IMR-90 (cell line): Measurements from ENCODE around the gene RANBP2. TPM values are rescaled to one million over a fixed set of nuclear protein-coding genes. Genes with fewer than 3 reads are reported as not detected.
"Not testable (repeated sequence)": the region's sequence is repeated elsewhere in the genome, so short reads cannot be mapped to it uniquely, and the experiment has no call there.

Experiments used
- ATAC-seq: fragments of 200-7000 bp; cut with Tn5 transposase; 2 replicates; pipeline ENCODE4 v1.9.1; 2020; ENCODE audit warnings: low read depth, mild to moderate bottlenecking, moderate library complexity
- BruUV-seq: library from RNA; stranded (reverse); fragments of 400-500 nt; replicated peaks from 2 replicates; lab custom pipeline; 2021; lab: Mats Ljungman, UMichigan
- CTCF ChIA-PET: fragments of 300-600 bp; formaldehyde crosslinking; extraction: SDS; loops from one replicate; lab custom pipeline; 2021; ENCODE audit warnings: antibody characterized with exemption; lab: Yijun Ruan, JAX
- POLR2A ChIA-PET: fragments of 300-600 bp; sonication (Branson Sonifier 250); formaldehyde crosslinking; loops from one replicate; lab custom pipeline; 2022; ENCODE audit warnings: antibody characterized with exemption; ENCODE audit not compliant: unreplicated experiment; lab: Charles Lee
- DNase-seq: peaks from one replicate; pipeline ENCODE4 v3.0.0; 2013
- H2AFZ ChIP-seq: replicated peaks from 2 replicates; pipeline ENCODE3; 2013; ENCODE audit warnings: low read length, mild to moderate bottlenecking; ENCODE audit not compliant: poor library complexity
- H2AK5ac ChIP-seq: 2 replicates; pipeline ENCODE4 v1.6.1; 2013; ENCODE audit warnings: low read depth, low read length, inconsistent platforms
- H2AK9ac ChIP-seq: replicated peaks from 2 replicates; pipeline ENCODE3; 2013; ENCODE audit warnings: mild to moderate bottlenecking, low read depth, low read length, moderate library complexity; ENCODE audit not compliant: poor library complexity
- H2BK120ac ChIP-seq: 2 replicates; pipeline ENCODE4 v1.6.1; 2013; ENCODE audit warnings: low read depth, low read length, inconsistent platforms
- H2BK15ac ChIP-seq: 3 replicates; pipeline ENCODE4 v1.6.1; 2013; ENCODE audit warnings: low read depth, low read length, inconsistent platforms
- H2BK20ac ChIP-seq: 2 replicates; pipeline ENCODE4 v1.6.1; 2013; ENCODE audit warnings: low read depth, mild to moderate bottlenecking, inconsistent platforms, low read length, moderate library complexity
- H2BK5ac ChIP-seq: 2 replicates; pipeline ENCODE4 v1.6.1; 2013; ENCODE audit warnings: mild to moderate bottlenecking, low read depth, low read length, inconsistent platforms; ENCODE audit not compliant: poor library complexity, severe bottlenecking
- H3K14ac ChIP-seq: replicated peaks from 2 replicates; pipeline ENCODE4 v1.6.1; 2013; ENCODE audit warnings: low read depth, low read length, inconsistent platforms
- H3K18ac ChIP-seq: 2 replicates; pipeline ENCODE4 v1.6.1; 2013; ENCODE audit warnings: low read depth, low read length, control low read depth
- H3K23ac ChIP-seq: 2 replicates; pipeline ENCODE4 v1.6.1; 2013; ENCODE audit warnings: low read depth, low read length, inconsistent platforms
- H3K27ac ChIP-seq: 2 replicates; pipeline ENCODE4 v1.5.1; 2013; ENCODE audit warnings: mild to moderate bottlenecking, control low read depth, low read length; ENCODE audit not compliant: insufficient read depth
- H3K27me3 ChIP-seq: 2 replicates; pipeline ENCODE4 v1.6.1; 2013; ENCODE audit warnings: low read length; ENCODE audit not compliant: control insufficient read depth, insufficient read depth
- H3K36me3 ChIP-seq: 2 replicates; pipeline ENCODE4 v1.6.1; 2013; ENCODE audit warnings: low read length, mixed read lengths; ENCODE audit not compliant: control insufficient read depth, insufficient read depth
- H3K4ac ChIP-seq: 2 replicates; pipeline ENCODE4 v1.6.1; 2013; ENCODE audit warnings: low read depth, low read length, inconsistent platforms
- H3K4me1 ChIP-seq: 2 replicates; pipeline ENCODE4 v1.6.1; 2013; ENCODE audit warnings: low read length, mixed read lengths; ENCODE audit not compliant: control insufficient read depth, insufficient read depth
- H3K4me2 ChIP-seq: 2 replicates; pipeline ENCODE4 v1.6.1; 2013; ENCODE audit warnings: low read depth, mild to moderate bottlenecking, control low read depth, low read length, moderate library complexity
- H3K4me3 ChIP-seq: 2 replicates; pipeline ENCODE4 v1.5.1; 2013; ENCODE audit warnings: low read depth, mild to moderate bottlenecking, control low read depth, low read length, moderate library complexity; ENCODE audit not compliant: insufficient read depth
- H3K56ac ChIP-seq: 2 replicates; pipeline ENCODE4 v1.6.1; 2013; ENCODE audit warnings: low read length, inconsistent platforms; ENCODE audit not compliant: insufficient read depth; ENCODE audit errors: extremely low read depth
- H3K79me1 ChIP-seq, 2 experiments: 2 replicates each; pipeline ENCODE4 v1.6.1; 2013; ENCODE audit warnings: low read length in 2 of 2, inconsistent platforms in 1 of 2, low read depth in 1 of 2
- H3K9ac ChIP-seq: 2 replicates; pipeline ENCODE4 v1.6.1; 2013; ENCODE audit warnings: low read depth, low read length, control low read depth
- H3K9me1 ChIP-seq: 2 replicates; pipeline ENCODE4 v1.6.1; 2013; ENCODE audit warnings: low read length, inconsistent platforms; ENCODE audit not compliant: insufficient read depth
- H3K9me3 ChIP-seq: 2 replicates; pipeline ENCODE4 v1.6.1; 2013; ENCODE audit warnings: low read length; ENCODE audit not compliant: control insufficient read depth, insufficient read depth
- H4K20me1 ChIP-seq: 2 replicates; pipeline ENCODE4 v1.6.1; 2013; ENCODE audit warnings: low read length, inconsistent platforms; ENCODE audit not compliant: insufficient read depth
- H4K5ac ChIP-seq: 2 replicates; pipeline ENCODE4 v1.6.1; 2013; ENCODE audit warnings: mild to moderate bottlenecking, low read depth, low read length, control low read depth
- H4K8ac ChIP-seq, 2 experiments: 2 replicates each; pipeline ENCODE4 v1.6.1; 2013; ENCODE audit warnings: low read depth in 2 of 2, low read length in 2 of 2, control low read depth in 1 of 2, inconsistent platforms in 1 of 2
- H4K91ac ChIP-seq: 2 replicates; pipeline ENCODE4 v1.6.1; 2013; ENCODE audit warnings: low read depth, low read length, inconsistent platforms; ENCODE audit not compliant: insufficient read depth
- WGBS, 2 experiments: methylation state at CpG; one replicate each; pipeline versions ENCODE4 v1.1.5 to v1.1.7; 2013; ENCODE audit warnings: missing lambda C conversion rate in 2 of 2; ENCODE audit not compliant: insufficient read length in 1 of 2; ENCODE audit errors: extremely low coverage in 2 of 2; 5-methylcytosine and 5-hydroxymethylcytosine counted together
- dilution Hi-C: fragments of 300-500 bp; cut with HindIII; formaldehyde crosslinking; loops from one replicate; pipeline ENCODE4 v1.14.3; 2018; ENCODE audit warnings: low sequenced_read_pairs; ENCODE audit not compliant: unreplicated experiment
- in situ Hi-C: fragments of 300-500 bp; cut with MboI; formaldehyde crosslinking; loops from 3 replicates; pipeline ENCODE4 v1.14.3; 2019; ENCODE audit warnings: low sequenced_read_pairs, inconsistent platforms, mixed read lengths
- intact Hi-C: fragments of 100-400 bp; cut with micrococcal nuclease; formaldehyde crosslinking; loops from 2 replicates; pipeline ENCODE4 v1.10.0; 2022
- polyA plus RNA-seq, 3 experiments: library from polyadenylated mRNA; depleted of rRNA; stranded (reverse); fragments of >200 nt; gene quantifications; 2 replicates each; pipeline ENCODE4 v1.2.3, GENCODE V29; 2012; ENCODE audit warnings: low replicate concordance in 1 of 3
- total RNA-seq: library from RNA; depleted of rRNA; stranded (reverse); fragments of >200 nt; gene quantifications from 2 replicates; pipeline ENCODE4 v1.2.3, GENCODE V29; 2012

RANBP2 gene
- total and polyA plus RNA-seq, 2 of the 4 experiments (the other 2 are of a cell fraction), result 9.8 to 64.9 TPM

- H3K36me3 ChIP-seq, H3K23ac ChIP-seq, H3K9me3 ChIP-seq, H3K27me3 ChIP-seq, POLR2A ChIA-PET, in situ Hi-C loops, H3K18ac ChIP-seq, CTCF ChIA-PET, H4K91ac ChIP-seq, H2AFZ ChIP-seq, intact Hi-C loops, H2BK5ac ChIP-seq, H4K8ac ChIP-seq, H2AK9ac ChIP-seq, BruUV-seq, H2BK15ac ChIP-seq, DNase-seq, H3K4me2 ChIP-seq, H3K56ac ChIP-seq, H3K9ac ChIP-seq, H4K20me1 ChIP-seq, H3K27ac ChIP-seq, H2BK20ac ChIP-seq, dilution Hi-C loops, H3K9me1 ChIP-seq, ATAC-seq, H2BK120ac ChIP-seq, H3K79me1 ChIP-seq, H2AK5ac ChIP-seq, H3K4ac ChIP-seq, H3K4me3 ChIP-seq, H3K14ac ChIP-seq, H4K5ac ChIP-seq, H3K4me1 ChIP-seq: not testable (repeated sequence)
- no CpG with 5 or more reads among the region's 6 CpGs for WGBS, 2 experiments
Measured at GRCh38 chr2:108672200-108672805, 47.0 kb upstream of the RANBP2 start.

GRCh38 chr2:108676522-108676921 lies 42.8 kb upstream of the RANBP2 start:
- intact Hi-C loops, result not testable (repeated sequence)
- no CpG with 5 or more reads among the region's 1 CpG for WGBS, 2 experiments

More at GRCh38 chr2:108676522-108676921, 42.8 kb upstream of the RANBP2 start:
- H3K9me3 ChIP-seq, CTCF ChIA-PET, H3K79me1 ChIP-seq, H3K14ac ChIP-seq, H2AFZ ChIP-seq, H2BK20ac ChIP-seq, ATAC-seq, DNase-seq, in situ Hi-C loops, H2AK9ac ChIP-seq, H3K4me3 ChIP-seq, BruUV-seq, H3K9ac ChIP-seq, H4K8ac ChIP-seq, dilution Hi-C loops, H2BK15ac ChIP-seq, H3K27ac ChIP-seq, H4K5ac ChIP-seq, H3K4ac ChIP-seq, H3K56ac ChIP-seq, POLR2A ChIA-PET, H4K91ac ChIP-seq, H2BK5ac ChIP-seq, H4K20me1 ChIP-seq, H3K18ac ChIP-seq, H3K4me2 ChIP-seq, H3K4me1 ChIP-seq, H2AK5ac ChIP-seq, H3K27me3 ChIP-seq, H3K9me1 ChIP-seq, H3K23ac ChIP-seq, H2BK120ac ChIP-seq: not testable (repeated sequence)
- H3K36me3 ChIP-seq, result peaks cover 15% of the 10 kb centered on the region
